Measurements from ENCODE around the gene KRTAP15-1. TPM values are rescaled to one million over a fixed set of nuclear protein-coding genes. Genes with fewer than 3 reads are reported as not detected.

Gene KRTAP15-1
- total and polyA plus RNA-seq, 4 donors, result not detected

GRCh38 chr21:30448514-30448913 lies 8.4 kb downstream of the KRTAP15-1 start:
- Histone ChIP-seq H3K36me3 (ENCODE audit: control insufficient read depth in 4 of 4, insufficient read depth in 4 of 4, low read length in 4 of 4) (no peaks in the 10 kb centered on the region), H3K27ac (ENCODE audit: low read depth in 1 of 2, low read length in 1 of 2) (no peak overlapping the region), H3K9ac (ENCODE audit: insufficient read depth in 1 of 2, low read length in 2 of 2) (peak overlapping the region in 1 of 2 donors; percentile 13), H3K27me3 (ENCODE audit: control insufficient read depth in 3 of 3, insufficient read depth in 3 of 3, low read length in 2 of 3) (no peaks in the 10 kb centered on the region), H3K4me1 (ENCODE audit: control insufficient read depth in 5 of 5, insufficient read depth in 5 of 5, low read length in 5 of 5) (no peaks in the 10 kb centered on the region), H3K9me3 (ENCODE audit: control insufficient read depth in 4 of 4, insufficient read depth in 3 of 4, low read length in 3 of 4) (no peaks in the 10 kb centered on the region), H3K4me3 (no peak overlapping the region)
- DNase-seq (no peak), ATAC-seq (ENCODE audit: insufficient read depth, low FRiP score) (no peak)
- 84 to 86% methylated on average over 3 of the region's 3 CpGs for WGBS, 2 donors
- TF ChIP-seq CTCF (IDR thresholded peaks at IDR 0.05; ENCODE audit: control extremely low read depth, extremely low read depth), result no peak

GRCh38 chr21:30463713-30464112 lies 23.6 kb downstream of the KRTAP15-1 start:
- H3K4me1 ChIP-seq (ENCODE audit: control insufficient read depth in 5 of 5, insufficient read depth in 5 of 5, low read length in 5 of 5), result no peaks in the 10 kb centered on the region
- ATAC-seq (ENCODE audit: insufficient read depth, low FRiP score), result no peak
- WGBS, 2 donors, result 55 to 56% methylated on average over 3 of the region's 3 CpGs
- H3K27me3 ChIP-seq (ENCODE audit: control insufficient read depth in 3 of 3, insufficient read depth in 3 of 3, low read length in 2 of 3), result no peaks in the 10 kb centered on the region
- no peak overlapping the region for H3K9ac ChIP-seq (ENCODE audit: insufficient read depth in 1 of 2, low read length in 2 of 2)
- H3K9me3 ChIP-seq (ENCODE audit: control insufficient read depth in 4 of 4, insufficient read depth in 3 of 4, low read length in 3 of 4), result no peaks in the 10 kb centered on the region
- H3K27ac ChIP-seq (ENCODE audit: low read depth in 1 of 2, low read length in 1 of 2), result no peak overlapping the region
- TF ChIP-seq CTCF (IDR thresholded peaks at IDR 0.05; ENCODE audit: control extremely low read depth, extremely low read depth), result no peak
- no peaks in the 10 kb centered on the region for H3K36me3 ChIP-seq (ENCODE audit: control insufficient read depth in 4 of 4, insufficient read depth in 4 of 4, low read length in 4 of 4)
- no peak overlapping the region for H3K4me3 ChIP-seq
- no peak for DNase-seq

GRCh38 chr21:30468900-30469714 lies 29.0 kb downstream of the KRTAP15-1 start:
- no peak for TF ChIP-seq CTCF (IDR thresholded peaks at IDR 0.05; ENCODE audit: control extremely low read depth, extremely low read depth)
- no peaks in the 10 kb centered on the region for H3K9me3 ChIP-seq (ENCODE audit: control insufficient read depth in 4 of 4, insufficient read depth in 3 of 4, low read length in 3 of 4)
- no peaks in the 10 kb centered on the region for H3K36me3 ChIP-seq (ENCODE audit: control insufficient read depth in 4 of 4, insufficient read depth in 4 of 4, low read length in 4 of 4)
- no peak overlapping the region for H3K9ac ChIP-seq (ENCODE audit: insufficient read depth in 1 of 2, low read length in 2 of 2)
- no peaks in the 10 kb centered on the region for H3K4me1 ChIP-seq (ENCODE audit: control insufficient read depth in 5 of 5, insufficient read depth in 5 of 5, low read length in 5 of 5)
- no peak overlapping the region for H3K4me3 ChIP-seq
- DNase-seq (no peak), ATAC-seq (ENCODE audit: insufficient read depth, low FRiP score) (no peak)
- WGBS, 2 donors, result 49 to 71% methylated on average over 6 of the region's 6 CpGs
- no peak overlapping the region for H3K27ac ChIP-seq (ENCODE audit: low read depth in 1 of 2, low read length in 1 of 2)
- H3K27me3 ChIP-seq (ENCODE audit: control insufficient read depth in 3 of 3, insufficient read depth in 3 of 3, low read length in 2 of 3), result no peaks in the 10 kb centered on the region
